Tibial artery (tissue), 4 donors: ENCODE measurements around the gene ZBP1.

Experiments
- DNase-seq, 2 donors: peaks; one replicate each; pipeline ENCODE4 v3.0.0-alpha.2; 2019
- H3K27ac ChIP-seq, 2 donors: fragments of 200-600 bp; sonication (generic) in 1 of 2; 1 replicate in 1 of 2; 2 replicates in 1 of 2; pipeline ENCODE4 v1.5.1; 2018 to 2019; ENCODE audit warnings: mild to moderate bottlenecking in 1 of 2
- H3K27me3 ChIP-seq, 2 donors: fragments of 200-600 bp; sonication (generic) in 1 of 2; one replicate each; pipeline versions ENCODE4 v1.5.1 to v1.6.0; 2016 to 2019
- H3K36me3 ChIP-seq, 3 donors: fragments of 200-600 bp; sonication (generic) in 2 of 3; one replicate each; pipeline ENCODE4 v1.5.1; 2016 to 2019; ENCODE audit warnings: mild to moderate bottlenecking in 2 of 3
- H3K4me1 ChIP-seq, 4 donors: fragments of 200-600 bp; sonication (generic) in 2 of 4; 1 replicate in 3 of 4; 2 replicates in 1 of 4; pipeline ENCODE4 v1.5.1; 2016 to 2019
- H3K4me3 ChIP-seq, 2 donors: fragments of 200-600 bp; sonication (generic) in 1 of 2; 1 replicate in 1 of 2; 2 replicates in 1 of 2; pipeline ENCODE4 v1.5.1; 2018 to 2019; ENCODE audit warnings: mild to moderate bottlenecking in 2 of 2
- H3K9me3 ChIP-seq, 3 donors: fragments of 200-600 bp; sonication (generic) in 1 of 3; one replicate each; pipeline ENCODE4 v1.5.1; 2016 to 2019
- intact Hi-C: fragments of 100-400 bp; cut with DNase I; formaldehyde crosslinking; loops from one replicate; pipeline ENCODE4 v1.15.0; 2023; ENCODE audit warnings: low total_unique reads
- TF ChIP-seq, protein P1 (sequence below), 2 experiments: fragments of 200-600 bp in 1 of 2; fragments of 450-650 bp in 1 of 2; IDR thresholded peaks; one replicate each; pipeline ENCODE4 v1.5.1; 2017 to 2019; ENCODE audit warnings: antibody characterized with exemption in 2 of 2, mild to moderate bottlenecking in 1 of 2, moderate library complexity in 1 of 2

The ZBP1 gene

DNA sequence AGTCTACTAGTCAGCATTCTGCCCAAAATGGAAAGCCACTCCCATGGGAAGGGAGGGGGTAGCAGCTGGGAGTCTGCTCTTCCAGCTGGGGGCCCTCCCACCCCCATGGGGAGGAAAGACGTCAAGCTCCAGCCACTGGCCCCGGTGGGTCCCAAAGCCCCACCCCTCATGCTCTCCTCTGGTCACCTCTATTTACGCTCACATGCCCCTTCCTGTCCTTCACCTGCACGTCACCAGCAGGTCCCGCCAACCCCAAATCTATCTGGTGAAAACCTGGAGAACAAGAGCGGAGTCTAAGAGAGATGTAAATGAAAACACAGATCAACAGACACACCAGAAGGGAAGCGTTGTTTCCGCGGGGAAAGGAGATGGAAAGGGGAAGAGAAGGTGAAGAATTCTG is 30.0 kb upstream of the ZBP1 start:
- DNase-seq: no peak
- intact Hi-C loops: no loop called here
- Histone ChIP-seq H3K4me3 (no peak overlapping the region), H3K36me3 (peaks cover 29 to 50% (median 42%) of the 10 kb centered on the region in 3 donors), H3K27me3 (no peaks in the 10 kb centered on the region), H3K4me1 (peaks cover 0 to 9% (median 4%) of the 10 kb centered on the region in 4 donors), H3K27ac (no peak overlapping the region), H3K9me3 (peaks cover 0 to 1% (median 0%) of the 10 kb centered on the region in 3 donors)
- TF ChIP-seq, protein P1, sequence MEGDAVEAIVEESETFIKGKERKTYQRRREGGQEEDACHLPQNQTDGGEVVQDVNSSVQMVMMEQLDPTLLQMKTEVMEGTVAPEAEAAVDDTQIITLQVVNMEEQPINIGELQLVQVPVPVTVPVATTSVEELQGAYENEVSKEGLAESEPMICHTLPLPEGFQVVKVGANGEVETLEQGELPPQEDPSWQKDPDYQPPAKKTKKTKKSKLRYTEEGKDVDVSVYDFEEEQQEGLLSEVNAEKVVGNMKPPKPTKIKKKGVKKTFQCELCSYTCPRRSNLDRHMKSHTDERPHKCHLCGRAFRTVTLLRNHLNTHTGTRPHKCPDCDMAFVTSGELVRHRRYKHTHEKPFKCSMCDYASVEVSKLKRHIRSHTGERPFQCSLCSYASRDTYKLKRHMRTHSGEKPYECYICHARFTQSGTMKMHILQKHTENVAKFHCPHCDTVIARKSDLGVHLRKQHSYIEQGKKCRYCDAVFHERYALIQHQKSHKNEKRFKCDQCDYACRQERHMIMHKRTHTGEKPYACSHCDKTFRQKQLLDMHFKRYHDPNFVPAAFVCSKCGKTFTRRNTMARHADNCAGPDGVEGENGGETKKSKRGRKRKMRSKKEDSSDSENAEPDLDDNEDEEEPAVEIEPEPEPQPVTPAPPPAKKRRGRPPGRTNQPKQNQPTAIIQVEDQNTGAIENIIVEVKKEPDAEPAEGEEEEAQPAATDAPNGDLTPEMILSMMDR (IDR thresholded peaks at IDR 0.05): no peak

DNA sequence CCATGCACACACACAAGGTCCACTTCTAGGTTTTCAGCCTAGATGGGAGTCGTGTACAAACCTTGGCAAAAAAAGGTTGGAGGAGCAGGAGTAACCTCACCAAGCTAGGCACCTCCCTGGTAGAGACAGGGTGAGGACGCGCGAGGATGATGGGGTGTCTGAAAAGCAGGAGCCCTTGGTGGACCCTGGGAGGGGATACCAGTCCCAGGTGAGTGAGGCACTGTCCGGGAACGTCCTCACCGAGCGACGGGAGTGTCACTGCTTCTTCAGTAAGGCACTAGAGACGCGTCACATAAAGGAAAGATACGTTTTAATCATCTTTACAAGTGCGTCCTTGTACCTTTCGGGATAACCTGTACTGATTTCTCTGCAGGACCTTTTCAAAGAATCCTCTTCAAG is 29.4 kb upstream of the ZBP1 start:
- intact Hi-C loops: no loop called here
- Histone ChIP-seq H3K36me3 (peaks cover 29 to 47% (median 38%) of the 10 kb centered on the region in 3 donors), H3K27ac (no peak overlapping the region), H3K27me3 (no peaks in the 10 kb centered on the region), H3K4me3 (no peak overlapping the region), H3K9me3 (peaks cover 0 to 8% (median 0%) of the 10 kb centered on the region in 3 donors), H3K4me1 (peaks cover 0 to 4% (median 1%) of the 10 kb centered on the region in 4 donors)
- TF ChIP-seq, protein P1 (IDR thresholded peaks at IDR 0.05): no peak
- no peak for DNase-seq

DNA sequence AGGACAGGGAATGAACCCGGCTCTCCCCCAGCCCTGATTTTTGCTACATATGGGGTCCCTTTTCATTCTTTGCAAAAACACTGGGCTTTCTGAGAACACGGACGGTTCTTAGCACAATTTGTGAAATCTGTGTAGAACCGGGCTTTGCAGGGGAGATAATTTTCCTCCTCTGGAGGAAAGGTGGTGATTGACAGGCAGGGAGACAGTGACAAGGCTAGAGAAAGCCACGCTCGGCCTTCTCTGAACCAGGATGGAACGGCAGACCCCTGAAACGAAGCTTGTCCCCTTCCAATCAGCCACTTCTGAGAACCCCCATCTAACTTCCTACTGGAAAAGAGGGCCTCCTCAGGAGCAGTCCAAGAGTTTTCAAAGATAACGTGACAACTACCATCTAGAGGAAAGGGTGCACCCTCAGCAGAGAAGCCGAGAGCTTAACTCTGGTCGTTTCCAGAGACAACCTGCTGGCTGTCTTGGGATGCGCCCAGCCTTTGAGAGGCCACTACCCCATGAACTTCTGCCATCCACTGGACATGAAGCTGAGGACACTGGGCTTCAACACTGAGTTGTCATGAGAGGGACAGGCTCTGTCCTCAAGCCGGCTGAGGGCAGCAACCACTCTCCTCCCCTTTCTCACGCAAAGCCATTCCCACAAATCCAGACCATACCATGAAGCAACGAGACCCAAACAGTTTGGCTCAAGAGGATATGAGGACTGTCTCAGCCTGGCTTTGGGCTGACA is 28.8 kb upstream of the ZBP1 start:
- TF ChIP-seq, protein P1 (IDR thresholded peaks at IDR 0.05): no peak
- intact Hi-C loops: no loop called here
- no peak overlapping the region for H3K27ac ChIP-seq
- H3K4me3 ChIP-seq: no peak overlapping the region
- H3K9me3 ChIP-seq: peaks cover 0 to 14% (median 0%) of the 10 kb centered on the region in 3 donors
- no peak for DNase-seq
- no peaks in the 10 kb centered on the region for H3K27me3 ChIP-seq
- peaks cover 29 to 47% (median 38%) of the 10 kb centered on the region in 3 donors for H3K36me3 ChIP-seq
- H3K4me1 ChIP-seq: no peaks in the 10 kb centered on the region

DNA sequence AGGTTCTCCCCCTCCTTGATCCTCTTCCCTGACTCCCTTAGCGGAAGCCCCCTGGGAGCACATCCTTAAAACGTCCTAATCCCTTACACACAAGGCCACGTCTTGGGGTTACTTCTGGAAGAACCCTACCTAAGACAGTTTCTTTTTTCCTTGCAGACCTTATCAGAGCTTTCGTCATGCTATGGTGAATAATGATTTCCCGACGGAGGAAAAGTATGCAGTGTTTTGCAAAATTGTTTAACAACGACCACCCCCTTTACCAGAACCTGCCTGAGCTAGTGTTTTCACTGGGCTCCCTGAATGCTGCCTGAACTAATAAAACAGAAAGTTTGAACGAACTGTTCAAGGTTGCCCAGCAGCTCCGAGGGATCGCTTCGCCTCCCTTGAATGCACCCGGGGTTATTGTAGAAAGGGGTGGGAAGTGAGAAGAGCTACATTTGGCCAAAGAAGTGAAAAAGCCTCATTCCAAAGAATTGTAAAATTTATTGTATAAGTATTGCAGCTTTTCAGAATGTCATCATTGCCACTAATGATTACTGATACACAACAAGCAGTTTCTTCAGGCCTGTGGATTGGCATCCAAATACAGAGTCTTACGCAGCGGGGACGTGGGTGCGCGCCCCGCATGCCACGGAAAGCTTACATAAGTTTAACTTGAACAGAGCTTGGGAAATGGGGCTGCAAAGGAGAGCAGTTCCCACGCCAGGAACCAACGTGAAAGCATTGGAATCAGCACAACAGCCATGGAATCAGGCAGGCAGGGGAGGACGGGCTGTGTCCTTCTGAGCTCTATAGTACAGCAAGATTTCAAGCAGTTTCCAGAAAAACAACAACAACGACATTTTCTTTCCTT is 27.9 kb upstream of the ZBP1 start:
- no peaks in the 10 kb centered on the region for H3K27me3 ChIP-seq
- H3K4me3 ChIP-seq: no peak overlapping the region
- no peak for DNase-seq
- no peak overlapping the region for H3K27ac ChIP-seq
- H3K9me3 ChIP-seq: peaks cover 0 to 17% (median 4%) of the 10 kb centered on the region in 3 donors
- no peaks in the 10 kb centered on the region for H3K4me1 ChIP-seq
- intact Hi-C loops: no loop called here
- H3K36me3 ChIP-seq: peaks cover 29 to 39% (median 31%) of the 10 kb centered on the region in 3 donors
- TF ChIP-seq, protein P1 (IDR thresholded peaks at IDR 0.05): no peak

DNA sequence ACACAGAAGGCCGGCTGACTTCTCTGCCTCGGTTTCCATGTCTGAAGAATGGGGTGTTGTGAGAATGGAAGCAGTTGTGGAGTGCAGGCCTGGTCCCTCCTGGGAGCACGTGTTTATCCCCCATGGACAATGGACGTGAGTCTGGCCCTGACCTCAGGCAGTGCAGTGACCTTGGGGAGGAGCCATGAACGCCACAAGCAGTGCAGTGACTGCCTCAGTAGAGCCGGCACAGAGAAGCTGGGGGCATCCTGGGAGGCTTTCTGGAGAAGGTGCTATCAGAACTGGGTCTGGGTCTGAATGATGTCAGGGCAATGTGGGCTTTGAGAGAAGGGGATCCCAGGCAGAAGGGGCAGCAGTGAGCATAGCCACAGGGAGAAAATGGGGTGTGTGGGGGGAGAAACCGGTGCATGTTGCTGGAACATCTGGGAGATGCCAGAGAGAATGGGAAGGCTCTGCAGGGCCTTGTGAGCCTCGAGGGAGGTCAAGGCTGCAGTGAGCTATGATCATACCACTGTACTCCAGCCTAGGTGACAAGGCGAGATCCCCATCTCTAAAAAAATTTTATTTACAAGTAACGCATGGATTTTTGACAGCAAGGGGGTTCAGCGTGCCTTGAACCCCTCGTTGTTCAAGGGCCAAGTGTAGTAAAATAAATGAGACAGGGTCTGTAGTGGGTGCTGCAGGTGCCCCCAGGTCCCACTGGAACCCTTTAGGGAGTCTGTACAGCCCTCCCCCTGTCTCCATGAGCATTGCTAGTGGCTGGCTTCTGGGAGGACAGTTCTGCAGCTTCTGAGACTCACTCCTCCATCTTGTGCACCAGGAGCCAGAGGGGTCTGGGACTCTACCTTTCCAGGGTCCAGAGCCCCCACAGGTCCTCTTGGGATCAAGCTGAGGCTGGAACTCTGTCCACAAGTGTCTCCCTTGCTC is 27.0 kb upstream of the ZBP1 start:
- no peaks in the 10 kb centered on the region for H3K27me3 ChIP-seq
- no peak overlapping the region for H3K4me3 ChIP-seq
- H3K4me1 ChIP-seq: no peaks in the 10 kb centered on the region
- intact Hi-C loops: no loop called here
- H3K9me3 ChIP-seq: peaks cover 0 to 17% (median 4%) of the 10 kb centered on the region in 3 donors
- H3K36me3 ChIP-seq: peaks cover 20 to 30% (median 25%) of the 10 kb centered on the region in 3 donors
- no peak overlapping the region for H3K27ac ChIP-seq
- DNase-seq: no peak
- TF ChIP-seq, protein P1 (IDR thresholded peaks at IDR 0.05): no peak
